Liver (tissue), 9 donors: ENCODE measurements around the gene ZDHHC18. TPM values are rescaled to one million over a fixed set of nuclear protein-coding genes. Genes with fewer than 3 reads are reported as not detected.

Source experiments
- DNase-seq: peaks from one replicate; pipeline ENCODE4 v3.0.0-alpha.2; 2017; ENCODE audit warnings: low spot score
- H3K27ac ChIP-seq, 2 donors: one replicate each; pipeline ENCODE4 v1.7.0; 2013; ENCODE audit warnings: inconsistent platforms in 2 of 2, low read length in 2 of 2, control low read depth in 1 of 2, low read depth in 1 of 2, mild to moderate bottlenecking in 1 of 2
- H3K27me3 ChIP-seq, 4 donors: one replicate each; pipeline versions ENCODE4 v1.6.1 to v1.7.0; 2013; ENCODE audit warnings: low read length in 3 of 4, inconsistent platforms in 1 of 4, mild to moderate bottlenecking in 1 of 4, moderate library complexity in 1 of 4; ENCODE audit not compliant: control insufficient read depth in 4 of 4, insufficient read depth in 4 of 4
- H3K36me3 ChIP-seq, 4 donors: one replicate each; pipeline versions ENCODE4 v1.6.1 to v1.7.0; 2013; ENCODE audit warnings: low read length in 3 of 4, mild to moderate bottlenecking in 3 of 4, low read depth in 1 of 4, moderate library complexity in 1 of 4; ENCODE audit not compliant: control insufficient read depth in 4 of 4, insufficient read depth in 3 of 4
- H3K4me1 ChIP-seq, 4 donors: one replicate each; pipeline versions ENCODE4 v1.6.1 to v1.7.0; 2013; ENCODE audit warnings: low read length in 3 of 4, mild to moderate bottlenecking in 3 of 4, moderate library complexity in 1 of 4; ENCODE audit not compliant: control insufficient read depth in 4 of 4, insufficient read depth in 4 of 4
- H3K4me3 ChIP-seq, 3 donors: one replicate each; pipeline versions ENCODE4 v1.6.1 to v1.7.0; 2013; ENCODE audit warnings: low read length in 3 of 3, control low read depth in 1 of 3, low read depth in 1 of 3, mild to moderate bottlenecking in 1 of 3
- H3K9ac ChIP-seq, 2 donors: one replicate each; pipeline ENCODE4 v1.7.0; 2013; ENCODE audit warnings: low read length in 2 of 2, mild to moderate bottlenecking in 2 of 2, moderate library complexity in 2 of 2, control low read depth in 1 of 2, low read depth in 1 of 2
- H3K9me3 ChIP-seq, 4 donors: one replicate each; pipeline versions ENCODE4 v1.6.1 to v1.7.0; 2013; ENCODE audit warnings: low read length in 3 of 4; ENCODE audit not compliant: control insufficient read depth in 4 of 4
- EGR1 ChIP-seq, 2 donors: IDR thresholded peaks; 2 replicates each; pipeline ENCODE4 v1.6.1; 2016 to 2018; ENCODE audit warnings: antibody characterized with exemption in 2 of 2, low read depth in 2 of 2
- FOXA1 ChIP-seq: IDR thresholded peaks from 2 replicates; pipeline ENCODE4 v1.6.1; 2016; ENCODE audit warnings: antibody characterized with exemption
- FOXA2 ChIP-seq: IDR thresholded peaks from 2 replicates; pipeline ENCODE4 v1.6.1; 2016; ENCODE audit warnings: antibody characterized with exemption
- GABPA ChIP-seq, 2 donors: IDR thresholded peaks in 1 of 2; conservative IDR thresholded peaks in 1 of 2; 2 replicates each; pipeline ENCODE4 v1.6.1; 2016; ENCODE audit warnings: antibody characterized with exemption in 2 of 2, mild to moderate bottlenecking in 1 of 2, moderate library complexity in 1 of 2
- HNF4G ChIP-seq: IDR thresholded peaks from 2 replicates; pipeline ENCODE4 v1.6.1; 2016; ENCODE audit warnings: antibody characterized with exemption
- JUND ChIP-seq, 2 donors: IDR thresholded peaks; 2 replicates each; pipeline ENCODE4 v1.6.1; 2016; ENCODE audit warnings: antibody characterized with exemption in 2 of 2
- MAX ChIP-seq: IDR thresholded peaks from 2 replicates; pipeline ENCODE4 v1.6.1; 2016; ENCODE audit warnings: antibody characterized with exemption
- RAD21 ChIP-seq, 2 donors: IDR thresholded peaks; 2 replicates each; pipeline ENCODE4 v1.6.1; 2016; ENCODE audit warnings: antibody characterized with exemption in 2 of 2, mild to moderate bottlenecking in 2 of 2
- REST ChIP-seq: IDR thresholded peaks from 2 replicates; pipeline ENCODE4 v1.6.1; 2016; ENCODE audit warnings: antibody characterized with exemption, mild to moderate bottlenecking
- RXRA ChIP-seq, 2 donors: IDR thresholded peaks; 2 replicates each; pipeline ENCODE4 v1.6.1; 2017 to 2018; ENCODE audit warnings: antibody characterized with exemption in 2 of 2, mild to moderate bottlenecking in 1 of 2
- SP1 ChIP-seq: IDR thresholded peaks from 2 replicates; pipeline ENCODE4 v1.6.1; 2018; ENCODE audit warnings: antibody characterized with exemption, mild to moderate bottlenecking
- TAF1 ChIP-seq: conservative IDR thresholded peaks from 2 replicates; pipeline ENCODE4 v1.6.1; 2016; ENCODE audit warnings: antibody characterized with exemption, mild to moderate bottlenecking
- YY1 ChIP-seq: IDR thresholded peaks from 2 replicates; pipeline ENCODE4 v1.6.1; 2016; ENCODE audit warnings: antibody characterized with exemption, mild to moderate bottlenecking
- ZBTB33 ChIP-seq: IDR thresholded peaks from 2 replicates; pipeline ENCODE4 v1.6.1; 2016; ENCODE audit warnings: antibody characterized with exemption
- WGBS: extraction: QIAGEN DNeasy Blood & Tissue Kit; methylation state at CpG from one replicate; pipeline ENCODE4 v1.1.7; 2013; 5-methylcytosine and 5-hydroxymethylcytosine counted together
- polyA plus RNA-seq, 2 donors: library from polyadenylated mRNA; stranded (reverse) in 1 of 2; unstranded in 1 of 2; fragments of 200-250 nt in 1 of 2; fragments of >200 nt in 1 of 2; fragmentation: Nextera tagmentation in 1 of 2; extraction: Ambion mirVana in 1 of 2; gene quantifications; one replicate each; pipeline versions ENCODE4 v1.2.1 to v1.2.3, GENCODE V29; 2013 to 2015
- total RNA-seq, 2 donors: library from RNA; depleted of rRNA; stranded (reverse); fragments of >200 nt; gene quantifications; one replicate each; pipeline ENCODE4 v1.2.3, GENCODE V29; 2014
- TF ChIP-seq, protein P1 (sequence below): fragments of 150-350 bp; IDR thresholded peaks from 2 replicates; pipeline ENCODE4 v1.5.1; 2017; ENCODE audit warnings: improper control_type of control experiment, low read depth, low read length; ENCODE audit not compliant: missing input control
- donor health status: healthy.
- donor health status: healthy.
- donor health status: healthy.
- donor health status: healthy.
- donor health status: healthy.

Gene ZDHHC18
- total and polyA plus RNA-seq, 4 donors = 2.6 to 9.2 (median 7.9) TPM

GRCh38 chr1:26851106-26851684 is 24.7 kb downstream of the ZDHHC18 start:
- DNase-seq = no peak
- Histone ChIP-seq H3K9ac (no peak overlapping the region), H3K9me3 (no peaks in the 10 kb centered on the region), H3K4me1 (peaks cover 0 to 12% (median 8%) of the 10 kb centered on the region in 4 donors), H3K36me3 (peaks cover 4 to 59% (median 46%) of the 10 kb centered on the region in 4 donors), H3K27me3 (no peaks in the 10 kb centered on the region), H3K4me3 (no peak overlapping the region), H3K27ac (no peak overlapping the region)
- TF ChIP-seq TAF1 = no peak
- no peak for TF ChIP-seq SP1
- TF ChIP-seq, protein P1, sequence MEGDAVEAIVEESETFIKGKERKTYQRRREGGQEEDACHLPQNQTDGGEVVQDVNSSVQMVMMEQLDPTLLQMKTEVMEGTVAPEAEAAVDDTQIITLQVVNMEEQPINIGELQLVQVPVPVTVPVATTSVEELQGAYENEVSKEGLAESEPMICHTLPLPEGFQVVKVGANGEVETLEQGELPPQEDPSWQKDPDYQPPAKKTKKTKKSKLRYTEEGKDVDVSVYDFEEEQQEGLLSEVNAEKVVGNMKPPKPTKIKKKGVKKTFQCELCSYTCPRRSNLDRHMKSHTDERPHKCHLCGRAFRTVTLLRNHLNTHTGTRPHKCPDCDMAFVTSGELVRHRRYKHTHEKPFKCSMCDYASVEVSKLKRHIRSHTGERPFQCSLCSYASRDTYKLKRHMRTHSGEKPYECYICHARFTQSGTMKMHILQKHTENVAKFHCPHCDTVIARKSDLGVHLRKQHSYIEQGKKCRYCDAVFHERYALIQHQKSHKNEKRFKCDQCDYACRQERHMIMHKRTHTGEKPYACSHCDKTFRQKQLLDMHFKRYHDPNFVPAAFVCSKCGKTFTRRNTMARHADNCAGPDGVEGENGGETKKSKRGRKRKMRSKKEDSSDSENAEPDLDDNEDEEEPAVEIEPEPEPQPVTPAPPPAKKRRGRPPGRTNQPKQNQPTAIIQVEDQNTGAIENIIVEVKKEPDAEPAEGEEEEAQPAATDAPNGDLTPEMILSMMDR = no peak
- TF ChIP-seq HNF4G = no peak
- TF ChIP-seq FOXA2 = no peak
- TF ChIP-seq EGR1 (IDR thresholded peaks at IDR 0.05; ENCODE audit: low read depth in 2 of 2) = no peak
- TF ChIP-seq JUND (IDR thresholded peaks at IDR 0.05) = no peak
- no peak for TF ChIP-seq MAX
- no peak for TF ChIP-seq YY1
- WGBS = 92% methylated on average over 12 of the region's 12 CpGs

DNA sequence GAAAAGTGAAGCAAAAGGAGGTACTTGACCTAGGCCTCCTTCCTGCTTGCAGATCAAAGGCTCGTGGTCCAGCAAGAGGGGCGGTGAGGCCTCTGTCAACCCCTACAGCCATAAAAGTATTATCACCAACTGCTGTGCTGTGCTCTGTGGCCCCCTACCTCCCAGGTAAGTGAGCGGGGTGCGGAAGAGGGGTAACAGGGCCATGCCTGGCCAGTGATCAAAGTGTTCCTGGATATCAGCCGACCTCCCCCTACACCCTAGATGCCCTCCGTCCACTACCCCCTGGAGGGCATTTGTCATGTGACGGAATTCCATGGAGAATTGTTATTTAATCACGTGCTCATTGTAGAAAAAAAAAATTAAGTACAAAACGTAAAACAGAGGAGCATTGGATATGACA is 26.2 kb downstream of the ZDHHC18 start:
- TF ChIP-seq FOXA2 (no peak), GABPA (IDR thresholded peaks at IDR 0.05 in 1 of 2, conservative IDR thresholded peaks at IDR 0.05 in 1 of 2) (no peak), SP1 (no peak), FOXA1 (no peak), TAF1 (no peak), RXRA (IDR thresholded peaks at IDR 0.05) (no peak), YY1 (no peak), EGR1 (IDR thresholded peaks at IDR 0.05; ENCODE audit: low read depth in 2 of 2) (no peak), MAX (no peak), ZBTB33 (no peak), JUND (IDR thresholded peaks at IDR 0.05) (no peak), REST (no peak), RAD21 (IDR thresholded peaks at IDR 0.05) (no peak)
- TF ChIP-seq, protein P1 = no peak
- H3K9me3 ChIP-seq = no peaks in the 10 kb centered on the region
- H3K4me1 ChIP-seq = peaks cover 0 to 12% (median 8%) of the 10 kb centered on the region in 4 donors
- H3K36me3 ChIP-seq = peaks cover 4 to 60% (median 41%) of the 10 kb centered on the region in 4 donors
- 78% methylated on average over 9 of the region's 9 CpGs for WGBS
- no peaks in the 10 kb centered on the region for H3K27me3 ChIP-seq
- no peak overlapping the region for H3K9ac ChIP-seq
- H3K27ac ChIP-seq = no peak overlapping the region
- no peak overlapping the region for H3K4me3 ChIP-seq
- no peak for DNase-seq
